Ureter (tissue), 1 donor: ENCODE data around the gene NXPH3. TPM values are rescaled to one million over a fixed set of nuclear protein-coding genes. Genes with fewer than 3 reads are reported as not detected.
A peak's percentile ranks its signal among the peaks of the same experiment; 100 is the strongest.
"Not testable (repeated sequence)": the region's sequence is repeated elsewhere in the genome, so short reads cannot be mapped to it uniquely, and the experiment has no call there.

ENCODE experiments used
- DNase-seq: peaks from one replicate; pipeline ENCODE4 v3.0.0-alpha.2; 2020; ENCODE audit warnings: low spot score
- total RNA-seq: library from RNA; stranded (reverse); gene quantifications from one replicate; pipeline ENCODE4 v1.2.4, GENCODE V29; 2023
- donor health status: DM: yes; HTN: yes; CAD: no.

The NXPH3 gene
- total RNA-seq, 1 donor from 2014 or later = 9.2 TPM

DNA sequence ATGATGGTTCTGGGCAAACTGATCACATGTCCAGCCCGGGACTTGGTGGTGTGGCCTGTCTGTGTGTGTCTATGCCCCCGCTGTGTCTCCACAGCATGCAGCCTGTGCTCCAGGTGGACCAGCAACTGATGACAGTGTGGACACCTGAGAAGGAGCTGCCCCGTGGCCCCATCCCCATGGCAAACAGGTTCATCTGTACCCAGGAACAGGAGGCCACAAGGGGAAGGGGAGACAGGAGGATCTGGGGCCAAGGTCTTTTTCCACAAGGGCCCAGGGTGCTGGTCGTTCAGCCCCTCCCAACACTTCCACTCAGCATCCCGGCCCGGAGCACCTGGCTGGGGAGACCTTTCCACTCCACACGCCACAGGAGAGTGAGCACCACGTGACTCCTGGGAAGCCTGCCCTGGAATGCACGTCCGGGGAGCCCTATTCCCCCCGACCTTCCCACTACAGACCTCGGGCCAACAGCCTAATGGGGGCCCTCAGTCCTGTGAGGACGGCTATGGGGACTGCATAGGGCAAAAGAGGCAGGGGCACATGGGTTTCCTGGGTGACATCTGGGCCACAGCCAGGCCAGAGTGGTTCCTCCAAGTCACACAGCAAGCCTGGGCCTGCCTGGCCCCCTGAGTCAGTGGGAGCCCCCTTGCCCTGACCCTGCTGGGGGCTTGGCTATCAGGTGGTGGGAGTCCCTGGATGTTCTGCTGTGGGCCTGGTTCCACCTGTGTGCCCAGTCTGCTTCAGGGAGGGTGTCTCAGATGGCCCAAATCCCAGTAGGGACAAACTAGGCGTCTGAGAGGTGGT lies 20.8 kb upstream of the NXPH3 start:
- peak; percentile 40 for DNase-seq

DNA sequence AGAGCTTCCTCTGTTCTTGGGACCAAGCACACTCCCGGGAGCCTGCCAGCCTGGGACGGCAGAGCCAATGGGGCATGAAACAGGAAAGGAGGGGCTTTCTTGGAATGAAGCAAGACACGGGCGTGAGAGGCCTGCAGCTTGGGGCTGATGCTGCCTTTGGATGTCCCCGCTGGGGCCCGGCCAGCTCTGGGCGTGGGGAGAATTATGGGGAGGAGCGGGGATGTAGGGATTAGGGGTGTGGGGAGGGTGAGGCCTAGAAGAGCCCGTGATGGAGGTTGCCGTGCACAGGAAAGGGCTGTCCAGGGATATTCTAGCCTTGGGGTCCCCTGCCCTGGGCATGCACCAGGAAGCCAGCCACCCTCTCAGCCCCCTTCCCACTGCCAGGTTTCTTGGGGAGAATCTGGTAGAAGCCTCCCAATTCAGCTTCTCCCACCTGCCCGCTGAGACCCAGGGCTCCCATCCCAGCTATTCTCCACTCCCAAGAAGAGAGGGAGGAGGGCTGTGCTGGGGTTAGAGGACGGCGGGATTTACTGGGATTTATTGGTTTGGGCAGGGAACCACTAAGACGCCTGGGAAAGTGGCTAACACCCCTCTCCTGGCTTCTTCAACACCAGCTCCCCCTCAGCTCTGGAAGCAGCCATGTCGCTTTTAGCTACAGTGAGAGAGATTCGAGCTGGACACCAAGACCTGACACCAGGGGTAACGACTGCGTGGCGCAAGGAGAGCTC lies 20.0 kb upstream of the NXPH3 start:
- peak; percentile 42 for DNase-seq

DNA sequence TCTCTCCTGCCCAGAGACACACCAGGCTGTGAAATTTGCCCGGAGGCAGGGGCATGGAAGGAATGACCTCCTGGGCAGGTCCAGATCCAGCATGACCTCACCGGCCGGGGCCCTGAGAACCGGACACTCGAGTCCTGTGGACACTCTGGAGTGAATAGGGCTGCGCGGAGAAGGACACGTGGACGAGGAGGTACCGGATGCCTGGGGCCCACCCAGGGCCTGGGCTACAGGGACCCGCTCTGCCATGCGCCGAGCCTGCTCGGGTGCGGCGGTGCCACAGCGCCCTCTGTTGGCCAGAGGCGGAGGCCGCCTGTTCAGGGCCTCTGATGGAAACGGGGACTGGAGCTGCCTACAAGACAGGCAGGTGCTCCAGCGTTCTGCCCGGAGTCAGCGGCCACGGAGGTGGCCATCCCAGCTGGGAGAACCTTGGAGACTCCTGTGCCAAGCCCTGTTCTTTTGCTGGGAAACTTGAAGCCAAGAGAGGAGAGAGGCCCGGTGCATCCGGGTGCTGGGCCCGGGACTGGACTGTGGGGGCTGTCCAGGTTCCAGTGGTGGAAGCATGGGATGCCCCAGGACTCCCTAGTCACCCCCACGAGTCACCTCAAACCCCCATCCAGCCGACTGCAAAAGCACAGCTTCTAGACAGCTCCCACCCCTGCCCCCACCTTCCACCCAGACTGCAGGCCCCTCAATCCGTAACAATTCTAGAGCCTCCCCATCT lies 19.3 kb upstream of the NXPH3 start:
- peak; percentile 81 for DNase-seq

DNA sequence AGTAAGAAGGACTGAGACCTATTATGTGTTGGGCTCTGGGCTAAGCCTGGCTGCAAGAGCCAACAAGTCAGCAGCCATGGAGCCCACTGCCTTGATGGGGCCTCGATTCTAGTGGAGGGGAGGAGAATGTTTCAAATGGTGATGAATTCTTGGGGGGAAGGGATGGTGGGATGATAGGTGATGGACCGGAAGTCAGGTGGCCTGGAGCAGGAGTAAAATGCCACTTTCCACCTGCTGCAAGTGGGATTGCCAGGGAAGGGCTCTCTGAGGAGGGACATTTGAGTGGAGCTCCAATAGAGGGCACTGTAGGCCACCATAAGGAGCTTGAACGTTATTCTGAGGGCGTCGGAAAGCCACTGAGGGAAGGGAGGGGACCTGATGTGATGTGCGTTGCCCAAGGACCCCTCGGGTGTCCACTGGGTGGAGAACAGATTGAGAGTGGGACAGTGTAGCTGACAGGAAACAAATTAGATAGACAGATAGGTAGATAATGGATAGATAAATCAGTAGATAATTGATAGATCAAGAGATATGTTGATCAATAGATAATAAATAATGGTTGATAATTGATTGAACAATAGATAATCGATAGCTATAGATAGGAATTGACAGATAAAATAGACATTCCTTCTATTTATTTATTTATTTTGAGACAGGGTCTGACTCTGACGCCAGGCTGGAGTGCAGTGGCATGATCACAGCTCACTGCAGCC lies 18.2 kb upstream of the NXPH3 start:
- DNase-seq = peak; percentile 42

DNA sequence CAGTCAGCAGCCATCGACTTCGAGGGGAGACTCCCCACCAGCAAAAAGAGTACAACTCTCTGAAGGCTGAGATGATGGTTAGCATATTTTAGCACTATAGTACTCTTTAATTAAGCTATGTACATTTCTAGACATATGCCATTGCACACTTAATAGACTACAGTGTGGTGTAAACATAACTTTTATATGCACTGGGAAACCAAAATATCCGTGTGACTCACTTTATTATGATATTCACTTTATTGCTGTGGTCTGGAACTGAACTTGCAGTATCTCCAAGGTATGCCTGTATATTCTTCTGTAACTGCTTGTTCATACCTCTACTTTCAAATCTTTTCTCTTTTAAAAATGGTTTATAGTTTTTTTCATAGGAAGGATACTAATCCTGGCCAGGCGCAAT lies 11.0 kb upstream of the NXPH3 start:
- no peak for DNase-seq

DNA sequence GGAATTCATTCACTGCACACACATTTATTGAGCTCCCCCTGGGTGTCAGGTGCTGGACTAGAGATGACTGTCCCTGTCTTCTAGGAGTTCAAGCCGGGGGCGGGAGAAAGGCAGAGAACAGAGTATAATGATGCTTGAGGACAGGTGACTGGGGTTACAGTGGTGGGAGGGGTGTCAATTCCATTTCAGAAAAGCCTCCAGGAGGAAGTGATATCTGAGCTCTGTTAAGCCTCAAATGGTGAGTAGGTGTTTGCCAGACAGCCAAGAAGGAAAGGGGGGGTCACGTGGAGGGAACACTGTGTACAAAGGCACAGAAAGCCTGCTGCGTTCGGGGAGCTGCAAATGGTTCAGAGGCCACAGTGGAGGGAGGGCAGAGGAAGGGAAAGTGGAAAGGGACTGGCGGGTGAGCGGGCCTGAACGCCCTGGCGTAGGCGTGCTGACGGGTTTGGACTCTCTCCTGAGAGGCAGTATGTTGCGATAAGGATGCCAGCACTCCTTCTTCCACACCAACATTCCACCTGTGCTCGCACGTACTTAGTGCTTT lies 9.7 kb upstream of the NXPH3 start:
- DNase-seq = peak; percentile 85

DNA sequence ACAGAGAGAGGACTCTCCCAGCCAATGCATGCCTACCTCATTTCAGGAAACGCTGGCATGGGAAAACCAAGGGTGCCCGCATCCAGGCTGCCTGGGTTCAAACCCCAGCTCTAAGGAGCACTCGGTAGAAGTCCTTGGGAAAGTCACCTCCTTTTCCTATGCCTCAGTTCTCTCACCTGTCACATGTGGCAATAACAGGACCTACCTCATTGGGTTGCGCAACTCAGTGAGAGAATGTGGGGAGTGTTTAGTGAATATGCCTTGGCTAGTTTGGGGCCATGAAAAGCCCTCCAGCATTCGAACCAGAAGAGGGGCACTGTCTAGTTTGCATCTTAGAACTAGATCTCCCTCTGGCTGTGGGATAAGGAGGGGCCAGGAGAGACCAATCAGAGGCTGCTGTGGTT lies 9.0 kb upstream of the NXPH3 start:
- DNase-seq = no peak

DNA sequence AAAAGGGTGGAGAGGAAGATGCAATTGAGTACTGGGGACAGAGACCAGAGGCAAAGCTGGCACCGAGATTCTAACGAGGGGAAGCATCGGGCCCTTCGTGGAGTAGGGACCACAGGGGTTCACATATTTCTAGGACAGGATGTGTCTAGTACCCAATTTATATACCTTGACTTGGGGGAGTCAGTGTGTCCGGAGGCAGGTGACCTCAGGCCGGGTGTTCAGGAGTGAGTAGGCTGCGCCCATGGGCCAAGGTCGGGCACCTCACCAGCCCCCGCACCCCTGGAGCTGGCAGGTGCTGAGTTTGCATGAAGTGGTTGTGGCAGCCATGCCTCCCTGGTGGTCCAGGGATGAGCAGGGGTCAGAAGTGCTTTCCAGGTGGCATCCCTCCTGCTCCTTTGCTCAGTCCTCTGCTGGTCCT lies 8.6 kb upstream of the NXPH3 start:
- no peak for DNase-seq

DNA sequence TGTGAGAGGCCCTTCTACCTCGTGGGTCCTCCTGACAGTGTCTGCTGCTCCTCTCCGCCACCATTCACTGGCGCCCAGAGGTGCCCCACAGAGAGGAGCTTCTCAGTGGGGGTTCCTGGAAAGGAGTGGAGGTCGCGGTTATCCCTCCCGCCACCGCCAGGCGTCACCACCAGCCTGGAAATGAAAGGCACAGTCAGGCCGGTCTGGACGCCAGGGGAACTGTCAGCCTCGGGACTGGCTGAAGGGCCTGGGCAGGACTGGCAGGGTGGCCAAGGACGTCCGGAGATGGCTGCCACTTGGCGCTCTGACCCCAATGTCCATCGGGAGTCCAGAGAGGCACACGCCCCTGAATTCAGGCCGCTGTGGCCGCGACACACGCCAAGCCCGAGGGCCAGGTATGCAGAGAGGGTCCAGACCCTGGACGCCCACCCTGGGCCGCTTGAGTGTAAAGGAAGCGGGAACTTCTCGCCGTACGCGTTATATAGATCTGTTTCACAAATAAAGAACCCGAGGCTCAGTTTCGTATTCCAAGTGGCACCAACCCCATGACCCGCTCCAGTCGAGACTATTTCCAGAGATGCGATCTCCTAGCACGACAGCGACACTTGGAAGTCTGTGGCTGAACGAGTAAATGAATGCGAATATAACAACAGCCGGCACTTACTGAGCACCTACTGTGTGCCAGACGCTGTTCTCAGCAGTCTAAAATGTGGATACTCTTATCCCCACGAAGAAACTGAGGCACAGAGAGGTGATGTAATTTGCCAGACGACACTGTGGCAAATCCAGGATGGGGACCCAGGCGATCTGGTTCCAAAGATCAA lies 7.6 kb upstream of the NXPH3 start:
- peak; percentile 91 for DNase-seq

DNA sequence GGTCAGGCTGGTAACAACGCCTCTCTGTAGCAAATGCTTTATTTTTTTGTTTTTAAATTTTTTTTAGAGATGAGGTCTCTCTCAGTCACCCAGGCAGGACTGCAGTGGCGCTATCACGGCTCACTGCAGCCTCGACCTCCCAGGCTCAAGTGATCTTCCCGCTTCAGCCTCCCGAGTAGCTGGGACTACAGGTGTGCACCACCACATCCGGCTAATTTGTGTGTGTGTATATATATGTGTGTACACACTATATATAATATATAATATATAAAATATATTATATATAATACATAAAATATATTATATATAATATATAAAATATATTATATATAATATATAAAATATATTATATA lies 7.0 kb upstream of the NXPH3 start:
- DNase-seq = not testable (repeated sequence)

DNA sequence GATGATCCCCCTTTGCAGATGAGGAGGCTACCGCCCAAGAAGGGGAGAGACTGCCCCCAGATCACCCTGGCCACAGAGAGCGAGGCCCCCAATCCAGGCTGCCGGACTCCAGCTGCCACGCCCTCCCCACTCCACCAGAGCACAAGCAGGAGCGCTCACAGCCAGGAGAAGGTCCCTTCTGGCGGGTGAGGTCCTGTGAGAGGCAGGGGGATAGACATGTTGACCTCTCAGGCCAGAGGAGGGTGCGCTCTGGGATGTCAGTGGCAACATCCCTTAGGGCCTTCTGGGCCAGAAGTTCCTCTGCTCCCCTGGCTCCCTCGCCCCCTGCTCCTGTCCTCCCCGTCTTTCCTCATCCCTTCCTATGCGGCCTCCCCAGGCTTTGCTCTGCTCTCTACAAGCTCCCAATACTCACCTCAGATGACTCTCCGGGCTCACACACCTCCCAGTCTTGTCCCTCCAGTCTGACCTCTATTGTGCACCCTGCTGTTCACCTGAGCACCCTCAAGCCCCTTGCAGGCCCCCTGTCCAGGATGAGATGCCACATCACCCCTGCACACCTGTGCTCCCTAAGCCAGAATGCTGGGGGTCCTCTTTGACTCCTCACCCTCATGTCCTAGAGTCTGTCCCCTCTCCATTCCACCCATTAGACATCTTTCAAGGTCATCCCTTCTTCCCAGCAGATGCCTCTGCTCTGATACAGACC lies 5.0 kb upstream of the NXPH3 start:
- DNase-seq = no peak

DNA sequence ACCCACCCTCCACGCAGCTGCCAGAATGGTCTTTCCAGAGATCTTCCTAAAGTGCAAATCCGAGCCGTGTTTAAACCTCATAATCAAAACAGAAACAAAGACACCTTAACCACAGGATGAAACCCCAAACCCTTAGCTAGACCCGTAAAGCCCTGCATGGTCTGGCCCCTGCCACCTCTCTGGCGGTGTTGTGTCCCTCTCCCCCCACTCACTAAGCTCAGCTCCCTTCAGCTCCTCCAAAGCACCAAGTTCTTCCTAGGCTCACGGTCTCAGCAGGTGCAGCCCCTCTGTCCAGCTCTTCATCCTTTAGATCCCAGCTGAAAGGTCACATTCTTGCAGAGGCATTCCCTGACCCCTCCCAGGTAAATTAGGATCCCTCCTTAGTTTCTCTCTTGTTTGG lies 4.4 kb upstream of the NXPH3 start:
- DNase-seq = no peak

DNA sequence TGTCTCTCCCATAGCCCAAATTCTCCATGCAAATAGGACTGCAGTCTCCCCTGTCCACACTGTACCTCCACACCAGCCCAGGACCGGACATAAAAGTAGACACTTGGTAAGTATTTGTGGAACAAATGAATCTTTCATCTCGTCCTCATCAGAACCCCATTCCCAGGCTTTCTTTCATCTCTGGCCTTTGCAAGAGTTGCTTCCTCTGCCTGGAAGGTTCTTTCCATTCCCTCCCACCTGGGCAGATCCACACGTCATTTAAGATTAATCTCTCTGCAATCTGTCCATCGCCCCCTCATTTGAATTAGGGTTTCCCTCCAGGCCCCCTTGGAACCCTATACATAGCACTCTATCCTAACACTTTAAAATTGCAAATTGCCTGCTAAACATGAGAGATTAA lies 3.9 kb upstream of the NXPH3 start:
- DNase-seq = no peak

DNA sequence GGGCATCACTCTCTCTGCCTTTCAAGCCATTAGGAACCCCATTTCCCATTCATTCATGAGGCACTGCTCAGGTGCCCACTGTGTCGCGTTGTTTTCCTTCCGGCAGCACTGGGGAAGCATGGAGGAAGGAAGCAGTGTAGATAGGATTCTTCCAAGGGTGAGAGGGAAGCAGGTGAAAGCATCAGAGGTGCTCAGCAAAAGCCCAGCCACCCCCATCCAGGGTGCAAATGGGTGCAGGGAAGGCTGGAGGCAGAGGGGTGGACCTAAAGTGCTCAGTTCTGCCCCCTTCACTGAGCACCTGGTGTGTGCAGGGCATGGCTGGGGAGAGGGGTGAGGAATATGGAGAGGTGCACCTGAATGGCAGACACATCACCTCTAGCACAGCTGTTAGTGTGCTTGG lies 3.4 kb upstream of the NXPH3 start:
- no peak for DNase-seq

DNA sequence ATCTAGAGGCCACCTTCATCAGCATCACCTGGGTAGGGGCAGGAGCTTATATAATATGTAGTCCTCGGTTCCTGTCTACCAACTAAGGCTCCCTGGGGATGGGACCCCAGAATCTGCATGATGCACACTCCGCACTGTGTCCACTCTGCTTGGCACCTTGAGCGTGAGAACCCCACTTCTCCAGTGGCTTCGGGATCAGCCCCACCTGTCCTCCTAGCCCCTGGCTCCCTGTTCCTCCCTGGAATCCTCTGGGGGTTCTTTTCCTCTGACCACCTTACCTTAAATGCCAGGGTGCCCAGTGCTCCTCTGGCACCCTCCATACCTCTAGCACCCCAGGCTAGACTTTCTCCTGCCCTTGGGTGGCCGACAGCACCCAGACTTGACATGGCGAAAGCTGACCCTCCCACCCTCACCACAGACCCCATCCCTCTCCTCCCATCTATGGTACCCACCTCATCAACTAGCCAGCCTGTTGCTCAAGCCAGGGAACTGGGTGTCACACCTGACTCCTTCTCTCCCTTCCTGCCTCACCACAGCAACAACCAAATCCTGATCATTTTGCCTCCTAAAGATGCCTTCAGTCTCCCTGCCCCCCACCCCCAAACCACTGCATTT lies 2.8 kb upstream of the NXPH3 start:
- DNase-seq = no peak

DNA sequence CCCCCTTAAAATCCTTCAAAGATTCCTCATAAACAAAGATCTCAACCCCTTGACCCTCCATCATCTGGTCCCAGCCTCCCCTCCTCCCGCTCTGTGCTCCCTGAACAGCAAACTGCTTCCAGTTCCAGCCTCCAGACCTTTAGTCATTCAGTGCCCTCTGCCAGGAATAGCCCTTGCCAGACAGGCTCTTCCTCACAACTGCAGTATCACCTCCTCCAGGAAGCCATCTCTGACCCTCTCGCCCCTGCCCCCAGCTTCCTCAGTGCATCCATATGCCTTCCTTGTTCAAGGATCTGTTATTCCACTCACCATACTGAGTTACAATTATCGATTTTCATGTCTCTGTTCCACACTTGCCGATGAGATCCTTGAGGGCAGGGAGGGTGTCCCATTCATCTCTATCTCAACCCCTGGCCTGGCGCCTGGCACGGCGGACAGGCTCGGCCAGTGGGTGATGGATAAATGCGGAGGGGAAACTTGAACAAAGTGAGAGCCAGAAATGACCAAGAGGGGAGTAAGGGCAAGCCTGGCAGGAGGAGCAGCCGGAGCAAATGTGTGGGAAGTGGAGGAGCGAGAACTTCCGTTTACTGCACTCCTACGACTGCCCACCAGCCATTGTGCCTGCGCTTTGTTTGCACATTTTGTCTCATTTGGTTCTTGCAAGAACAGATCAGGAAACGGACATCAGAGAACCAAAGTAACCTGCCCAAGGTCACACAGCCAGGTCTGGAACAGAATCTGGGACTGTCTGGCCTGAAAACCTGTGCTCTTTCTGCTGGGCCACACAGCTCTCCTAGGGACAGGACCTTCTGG lies 2.0 kb upstream of the NXPH3 start:
- no peak for DNase-seq

DNA sequence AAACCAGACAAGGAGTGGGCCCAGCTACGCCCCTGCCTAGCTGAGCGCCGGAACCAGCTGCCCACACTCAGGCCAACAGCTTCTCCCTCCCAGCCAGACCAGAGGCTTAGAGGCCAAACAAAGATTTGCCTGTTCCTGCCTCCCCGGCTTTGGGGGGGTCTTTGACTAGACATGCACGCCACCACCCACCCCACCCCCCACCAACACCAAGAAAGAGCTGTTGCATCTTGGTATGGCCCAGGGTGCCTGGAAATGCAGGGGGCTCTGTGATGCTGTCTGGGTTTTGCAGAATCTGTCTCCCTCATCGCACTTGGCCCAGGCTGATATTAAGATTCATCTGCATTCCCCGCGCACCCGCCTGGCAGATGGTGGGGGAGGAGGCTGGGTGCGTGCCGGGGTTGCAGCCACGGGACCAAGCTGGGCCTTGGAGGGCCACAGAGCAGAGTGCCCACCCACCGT lies 1.3 kb upstream of the NXPH3 start:
- no peak for DNase-seq

DNA sequence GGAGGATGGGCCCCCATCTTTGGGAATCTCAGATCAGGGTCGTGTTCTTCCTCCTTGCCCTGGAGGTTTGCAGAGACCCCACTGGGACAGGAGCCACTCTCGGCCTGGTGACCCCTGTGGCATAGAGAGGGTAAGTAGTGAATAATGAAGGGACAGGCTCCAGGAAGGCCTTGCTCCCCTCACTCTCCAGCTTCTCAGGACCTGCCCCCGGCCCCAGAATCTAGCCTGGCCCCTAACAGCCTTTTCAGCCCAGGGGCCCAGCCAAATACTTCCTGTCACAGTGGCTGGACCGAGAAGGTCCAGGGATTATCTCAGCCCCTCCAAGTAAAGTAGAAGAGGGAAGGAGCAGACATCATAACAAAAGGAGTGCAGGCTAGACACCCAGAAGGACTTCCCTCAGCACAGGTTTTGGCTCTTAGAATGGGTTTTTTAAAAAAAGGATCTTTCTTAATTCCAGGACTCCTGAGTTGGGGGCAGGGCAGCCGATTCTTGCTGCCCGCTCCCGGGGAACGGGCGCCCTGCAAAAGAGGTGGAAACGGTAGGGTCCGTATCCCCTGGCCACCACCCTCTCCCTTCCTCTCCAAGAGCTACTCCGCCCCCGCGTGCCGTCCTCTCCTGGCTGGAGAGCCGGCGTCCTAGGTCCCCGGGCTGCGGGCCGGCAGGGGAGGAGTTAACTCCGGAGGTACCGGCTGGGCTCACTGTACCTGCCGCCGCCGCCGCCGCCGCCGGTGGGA lies 559 bp upstream of the NXPH3 start:
- no peak for DNase-seq
